HG03064 (cell line): ENCODE measurements around the gene EPB41L4A.

Source experiments
- ATAC-seq: cut with Tn5 transposase; IDR thresholded peaks from one replicate; pipeline ENCODE4 v1.9.1; 2021; ENCODE audit warnings: low read depth; ENCODE audit not compliant: unreplicated experiment

EPB41L4A gene

DNA sequence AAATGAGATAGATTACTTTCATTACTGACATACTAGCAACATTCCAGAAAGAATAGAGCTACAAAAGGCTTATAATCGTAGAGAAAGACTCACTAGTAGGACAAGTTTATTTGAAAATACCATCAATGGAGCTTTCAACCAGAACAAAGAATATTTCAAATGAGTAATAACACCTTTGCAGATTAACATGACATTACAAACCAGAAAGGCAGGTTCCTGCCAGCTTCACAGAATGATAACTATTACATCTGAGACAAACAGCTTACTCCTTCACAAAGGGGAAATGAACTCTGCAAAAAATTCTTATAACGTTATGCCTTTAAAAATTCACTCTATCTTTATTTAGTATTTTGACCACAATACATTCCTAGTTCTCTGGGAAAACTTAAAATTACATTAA, 103.1 kb downstream of the EPB41L4A start:
- no peak for ATAC-seq

- no peak for ATAC-seq
Measured at GRCh38 chr5:112312295-112313275, 106.5 kb downstream of the EPB41L4A start.

DNA sequence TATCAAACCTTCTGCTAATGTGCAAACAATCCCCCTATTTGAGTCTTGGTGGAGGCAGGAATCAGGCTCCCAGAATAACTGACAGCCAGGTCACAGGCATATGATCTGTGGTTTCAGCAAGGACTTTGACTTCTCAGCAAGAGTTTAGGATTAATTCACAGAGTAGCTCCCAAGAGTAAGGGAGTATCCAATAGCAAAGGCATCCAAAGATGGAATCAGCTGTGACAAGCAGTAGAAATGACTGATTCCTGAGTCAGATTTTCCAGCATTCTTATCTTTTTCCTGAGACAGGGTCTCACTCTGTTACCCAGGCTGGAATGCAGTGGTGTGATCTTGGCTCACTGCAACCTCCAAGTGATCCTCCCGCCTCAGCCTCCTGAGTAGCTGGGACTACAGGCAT, 108.3 kb downstream of the EPB41L4A start:
- ATAC-seq, result no peak

DNA sequence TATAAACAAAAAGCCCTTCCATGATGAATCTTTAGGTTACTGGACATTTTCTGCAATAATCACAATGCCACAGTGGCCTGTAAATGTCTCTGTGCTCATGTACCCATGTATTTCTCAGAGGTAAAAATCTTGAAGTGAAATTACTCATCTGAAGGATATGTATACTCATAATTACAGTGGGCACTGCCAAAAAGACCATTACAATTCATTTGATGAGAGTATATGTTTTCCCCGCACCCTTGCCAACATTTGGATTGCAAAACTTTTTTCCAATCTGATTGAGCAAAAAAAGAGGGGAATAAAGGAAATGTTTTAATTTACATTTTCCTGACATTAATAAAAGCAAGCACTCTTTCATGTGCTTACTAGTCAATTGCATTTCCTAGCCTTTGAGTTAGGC, 110.5 kb downstream of the EPB41L4A start:
- ATAC-seq, result no peak

- no peak for ATAC-seq
Measured at GRCh38 chr5:112306956-112307355, 112.1 kb downstream of the EPB41L4A start.

DNA sequence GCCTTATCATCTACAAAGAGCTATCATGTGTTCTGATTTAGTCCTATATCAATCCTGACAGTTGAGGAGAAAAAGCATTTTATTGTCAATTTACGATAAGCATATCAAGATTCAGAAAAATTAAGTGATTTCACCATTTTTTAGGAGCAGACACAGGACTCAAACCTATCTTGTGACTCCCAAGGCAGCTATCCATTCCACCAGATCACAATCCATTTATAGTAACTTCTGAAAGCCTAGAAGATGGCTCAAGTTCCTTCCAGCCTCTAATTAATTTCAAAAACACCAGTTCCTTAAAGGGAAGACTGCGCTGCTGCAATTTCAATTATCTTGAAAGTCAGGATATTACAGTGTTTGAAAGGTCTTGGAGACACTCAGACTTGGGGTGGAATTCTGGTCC, 114.3 kb downstream of the EPB41L4A start:
- no peak for ATAC-seq

- no peak for ATAC-seq
Measured at GRCh38 chr5:112303685-112304084, 115.4 kb downstream of the EPB41L4A start.

GRCh38 chr5:112294126-112294525, 125.0 kb downstream of the EPB41L4A start:
- no peak for ATAC-seq

- ATAC-seq, result no peak
Measured at GRCh38 chr5:112293587-112293986, 125.5 kb downstream of the EPB41L4A start.

- no peak for ATAC-seq
Measured at GRCh38 chr5:112290691-112291090, 128.4 kb downstream of the EPB41L4A start.

GRCh38 chr5:112289465-112289864, 129.6 kb downstream of the EPB41L4A start:
- no peak for ATAC-seq

GRCh38 chr5:112283943-112284929, 134.8 kb downstream of the EPB41L4A start:
- no peak for ATAC-seq

- ATAC-seq, result no peak
Measured at GRCh38 chr5:112283034-112283582, 136.0 kb downstream of the EPB41L4A start.

DNA sequence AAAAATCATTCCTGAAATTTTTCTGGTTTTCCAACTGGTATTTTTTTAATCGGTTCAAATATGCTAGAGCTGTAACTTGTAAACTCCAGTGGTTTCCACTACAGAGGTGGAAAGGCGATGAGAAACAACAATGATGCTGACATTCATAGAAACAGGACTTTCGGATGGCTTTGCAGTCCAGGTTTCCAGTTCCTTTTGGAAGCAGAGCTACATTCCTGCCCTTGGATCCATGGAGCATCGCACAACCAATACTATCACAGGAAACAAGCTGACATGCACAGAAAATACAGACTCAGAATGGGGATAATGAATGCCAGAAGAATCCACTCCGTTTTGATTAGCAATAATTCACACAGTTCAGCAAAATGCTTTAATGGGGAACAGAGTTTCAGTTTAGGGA, 140.0 kb downstream of the EPB41L4A start:
- ATAC-seq, result no peak

GRCh38 chr5:112276991-112277390, 142.1 kb downstream of the EPB41L4A start:
- no peak for ATAC-seq

DNA sequence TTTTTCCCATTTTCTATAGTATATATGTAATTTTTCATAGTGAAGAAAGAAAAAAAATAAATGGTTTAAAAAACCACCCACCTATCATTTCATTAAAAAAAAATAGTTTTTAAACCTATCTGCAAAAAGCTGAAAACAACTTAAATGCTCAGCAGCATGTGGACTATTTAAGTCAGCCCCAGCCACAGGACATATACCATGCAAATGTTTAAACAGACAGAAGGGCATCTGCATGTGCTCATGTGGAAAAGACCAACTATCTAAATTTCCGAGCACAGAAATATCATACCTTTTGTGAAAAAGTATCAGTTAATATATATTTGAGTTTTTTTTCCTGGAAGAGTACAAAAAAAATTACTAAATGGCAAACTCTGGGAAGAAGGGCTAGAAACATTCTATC, 143.4 kb downstream of the EPB41L4A start:
- ATAC-seq, result no peak

- ATAC-seq, result no peak
Measured at GRCh38 chr5:112270299-112271293, 148.5 kb downstream of the EPB41L4A start.

DNA sequence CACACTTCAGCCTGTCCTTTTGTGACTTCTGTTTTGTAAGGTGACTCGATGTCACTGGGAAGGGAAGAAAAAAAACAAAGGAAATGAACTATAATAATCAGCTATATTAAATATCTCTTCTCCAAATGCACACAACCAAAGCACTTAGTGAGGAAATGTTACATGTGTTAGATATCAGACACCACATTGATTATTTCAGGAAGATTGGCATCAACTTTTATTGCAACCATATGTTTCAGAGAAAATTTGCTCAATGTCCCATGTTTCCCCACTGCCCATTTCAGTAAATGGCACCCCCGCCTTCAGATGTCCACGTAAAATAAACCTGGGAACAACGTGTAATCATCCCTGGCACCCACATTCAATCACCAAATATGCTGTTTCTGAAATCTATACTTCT, 151.8 kb downstream of the EPB41L4A start:
- no peak for ATAC-seq

DNA sequence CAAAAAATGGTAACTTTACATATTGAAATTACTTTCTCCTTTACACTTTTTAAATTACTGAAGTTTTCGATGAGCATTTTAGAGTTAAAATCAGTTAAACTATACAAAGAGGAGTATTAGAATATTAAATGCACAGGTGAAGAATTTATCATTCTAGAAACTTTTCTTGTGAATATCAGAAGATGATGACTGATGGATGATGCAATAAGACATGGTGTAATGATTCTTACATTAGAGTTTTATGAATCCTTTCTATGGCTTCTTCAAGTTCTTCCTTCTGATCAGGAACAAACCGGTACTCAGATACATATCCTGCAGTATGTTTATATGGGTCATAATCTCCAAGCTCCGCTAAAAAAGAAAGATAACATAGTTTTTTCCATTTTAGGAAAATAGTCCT, 154.4 kb downstream of the EPB41L4A start:
- no peak for ATAC-seq

DNA sequence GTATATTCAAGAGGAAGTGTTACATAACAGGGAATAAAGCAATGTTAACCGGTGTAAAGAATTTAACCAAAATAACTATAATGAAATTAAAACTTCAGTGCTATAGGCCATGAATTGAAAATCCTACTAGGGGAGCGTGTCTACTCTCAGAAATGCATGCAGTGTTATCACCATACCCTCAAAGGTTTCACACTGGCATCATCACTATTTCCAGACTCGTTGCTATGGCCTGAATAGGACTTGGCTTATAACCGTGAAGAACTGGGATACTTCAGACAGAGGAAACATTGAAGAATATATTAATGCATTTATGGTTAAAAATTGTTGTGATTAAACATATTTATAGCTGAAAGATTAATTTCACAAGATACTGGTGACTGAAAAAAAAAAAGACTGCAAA, 154.9 kb downstream of the EPB41L4A start:
- no peak for ATAC-seq
